KMS-11 (cell line): ENCODE measurements around the gene FBN1.

Experiments used
- H2AFZ ChIP-seq: fragments of 200-600 bp; sonication (generic); 2 replicates; pipeline ENCODE4 v1.6.1; 2016; ENCODE audit warnings: antibody characterized with exemption, mixed run types, low read depth
- H3K27ac ChIP-seq: fragments of 200-600 bp; sonication (generic); 2 replicates; pipeline ENCODE4 v1.6.1; 2016; ENCODE audit warnings: mild to moderate bottlenecking, mixed run types
- H3K27me3 ChIP-seq: fragments of 200-600 bp; sonication (generic); 2 replicates; pipeline ENCODE4 v1.6.1; 2017; ENCODE audit warnings: mild to moderate bottlenecking, low read depth, mixed run types, moderate library complexity; ENCODE audit not compliant: insufficient read depth
- H3K36me3 ChIP-seq: fragments of 200-600 bp; sonication (generic); 2 replicates; pipeline ENCODE4 v1.6.1; 2017; ENCODE audit warnings: mild to moderate bottlenecking, mixed run types; ENCODE audit not compliant: insufficient read depth
- H3K4me1 ChIP-seq: fragments of 200-600 bp; sonication (generic); 2 replicates; pipeline ENCODE4 v1.6.1; 2016; ENCODE audit warnings: mild to moderate bottlenecking, low read depth, mixed run types; ENCODE audit not compliant: poor library complexity, severe bottlenecking
- H3K4me2 ChIP-seq: fragments of 200-600 bp; sonication (generic); 2 replicates; pipeline ENCODE4 v1.7.0; 2016; ENCODE audit warnings: mild to moderate bottlenecking, mixed run types
- H3K4me3 ChIP-seq: fragments of 200-600 bp; sonication (generic); IDR thresholded peaks from 2 replicates; pipeline ENCODE4 v1.6.1; 2017; ENCODE audit warnings: low read depth, low read length, mixed read lengths; ENCODE audit not compliant: insufficient read depth
- H3K79me2 ChIP-seq: fragments of 200-600 bp; sonication (generic); 2 replicates; pipeline ENCODE4 v1.6.1; 2016; ENCODE audit warnings: low read depth, mixed run types; ENCODE audit not compliant: insufficient read depth
- H3K9ac ChIP-seq: fragments of 200-600 bp; sonication (generic); 2 replicates; pipeline ENCODE4 v1.6.1; 2016; ENCODE audit warnings: mild to moderate bottlenecking, mixed run types
- H4K20me1 ChIP-seq: fragments of 200-600 bp; sonication (generic); 2 replicates; pipeline ENCODE4 v1.6.1; 2016; ENCODE audit warnings: mild to moderate bottlenecking, mixed run types; ENCODE audit not compliant: insufficient read depth
- TF ChIP-seq, protein P1 (sequence below): fragments of 200-600 bp; sonication (generic); conservative IDR thresholded peaks from 2 replicates; pipeline ENCODE4 v1.6.1; 2017; ENCODE audit warnings: low read depth, mild to moderate bottlenecking, antibody characterized with exemption, low read length, moderate library complexity, mixed read lengths

The FBN1 gene

DNA sequence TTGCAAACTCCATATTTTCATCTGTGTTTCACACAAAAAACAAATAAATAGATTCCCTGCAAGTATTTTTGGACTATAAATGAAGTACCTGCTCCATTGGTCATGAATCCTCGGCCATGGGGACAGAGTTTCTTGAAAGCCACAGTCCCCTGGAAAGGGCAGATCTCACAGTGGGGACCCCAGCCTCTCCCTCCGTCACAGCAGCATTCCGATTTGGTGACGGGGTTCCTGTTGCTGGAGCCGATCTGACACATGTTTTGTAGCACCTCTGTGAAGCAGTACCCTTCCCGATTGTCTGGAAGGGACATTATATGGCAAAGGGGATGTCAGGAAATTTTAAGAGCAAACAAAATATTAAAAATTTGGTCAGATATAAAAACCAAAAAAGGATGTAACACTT, 218.0 kb downstream of the FBN1 start:
- Histone ChIP-seq H3K4me2 (no peak overlapping the region), H4K20me1 (no peaks in the 10 kb centered on the region), H3K9ac (no peak overlapping the region), H3K36me3 (no peaks in the 10 kb centered on the region), H3K79me2 (no peaks in the 10 kb centered on the region), H3K4me1 (no peaks in the 10 kb centered on the region), H3K27me3 (no peaks in the 10 kb centered on the region), H3K4me3 (no peak overlapping the region), H3K27ac (no peak overlapping the region), H2AFZ (no peak overlapping the region)
- TF ChIP-seq, protein P1, sequence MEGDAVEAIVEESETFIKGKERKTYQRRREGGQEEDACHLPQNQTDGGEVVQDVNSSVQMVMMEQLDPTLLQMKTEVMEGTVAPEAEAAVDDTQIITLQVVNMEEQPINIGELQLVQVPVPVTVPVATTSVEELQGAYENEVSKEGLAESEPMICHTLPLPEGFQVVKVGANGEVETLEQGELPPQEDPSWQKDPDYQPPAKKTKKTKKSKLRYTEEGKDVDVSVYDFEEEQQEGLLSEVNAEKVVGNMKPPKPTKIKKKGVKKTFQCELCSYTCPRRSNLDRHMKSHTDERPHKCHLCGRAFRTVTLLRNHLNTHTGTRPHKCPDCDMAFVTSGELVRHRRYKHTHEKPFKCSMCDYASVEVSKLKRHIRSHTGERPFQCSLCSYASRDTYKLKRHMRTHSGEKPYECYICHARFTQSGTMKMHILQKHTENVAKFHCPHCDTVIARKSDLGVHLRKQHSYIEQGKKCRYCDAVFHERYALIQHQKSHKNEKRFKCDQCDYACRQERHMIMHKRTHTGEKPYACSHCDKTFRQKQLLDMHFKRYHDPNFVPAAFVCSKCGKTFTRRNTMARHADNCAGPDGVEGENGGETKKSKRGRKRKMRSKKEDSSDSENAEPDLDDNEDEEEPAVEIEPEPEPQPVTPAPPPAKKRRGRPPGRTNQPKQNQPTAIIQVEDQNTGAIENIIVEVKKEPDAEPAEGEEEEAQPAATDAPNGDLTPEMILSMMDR = no peak

DNA sequence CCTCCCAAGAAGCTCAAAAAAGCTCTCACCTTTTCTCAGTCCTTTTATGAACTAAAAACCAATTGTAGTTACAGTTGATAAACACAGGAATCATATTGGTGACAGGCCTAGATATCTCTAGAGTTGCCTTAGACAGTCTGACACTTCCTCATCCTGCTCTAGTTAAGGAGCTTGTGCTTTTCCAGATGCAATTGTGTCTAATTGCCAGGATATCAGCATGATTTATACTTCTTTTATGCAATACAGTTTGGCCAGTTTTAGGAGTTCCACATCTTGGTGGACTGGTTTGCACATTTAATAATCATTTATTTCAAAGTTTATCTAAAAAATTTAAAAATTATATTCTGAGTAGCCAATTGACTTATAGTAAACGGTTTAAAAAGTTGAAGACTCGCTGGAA, 218.6 kb downstream of the FBN1 start:
- TF ChIP-seq, protein P1 = no peak
- H3K27ac ChIP-seq = no peak overlapping the region
- no peak overlapping the region for H3K4me2 ChIP-seq
- no peaks in the 10 kb centered on the region for H4K20me1 ChIP-seq
- no peaks in the 10 kb centered on the region for H3K79me2 ChIP-seq
- no peak overlapping the region for H3K4me3 ChIP-seq
- no peaks in the 10 kb centered on the region for H3K27me3 ChIP-seq
- no peak overlapping the region for H2AFZ ChIP-seq
- H3K9ac ChIP-seq = no peak overlapping the region
- H3K4me1 ChIP-seq = no peaks in the 10 kb centered on the region
- H3K36me3 ChIP-seq = no peaks in the 10 kb centered on the region

DNA sequence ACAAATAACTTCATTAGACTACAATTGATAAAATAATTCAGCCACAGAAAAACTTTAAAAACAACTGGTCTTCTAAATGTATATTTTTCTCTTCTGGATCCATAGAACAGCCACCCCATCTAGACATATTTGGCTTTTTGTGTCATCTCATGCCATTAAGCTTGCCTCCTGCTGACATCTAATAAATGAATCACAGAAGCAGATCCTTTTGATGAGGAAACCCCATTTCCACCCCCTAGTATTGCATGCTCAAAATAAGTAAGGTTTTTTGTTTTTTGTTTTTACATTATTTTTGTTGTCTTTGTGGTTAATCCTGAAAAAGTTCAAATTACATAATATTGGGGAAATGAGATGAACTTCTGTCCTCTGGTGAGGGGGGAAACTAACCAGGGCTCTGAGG, 219.5 kb downstream of the FBN1 start:
- H4K20me1 ChIP-seq = no peaks in the 10 kb centered on the region
- H3K9ac ChIP-seq = no peak overlapping the region
- TF ChIP-seq, protein P1 = no peak
- H3K4me3 ChIP-seq = no peak overlapping the region
- no peak overlapping the region for H2AFZ ChIP-seq
- H3K4me1 ChIP-seq = no peaks in the 10 kb centered on the region
- H3K36me3 ChIP-seq = no peaks in the 10 kb centered on the region
- no peaks in the 10 kb centered on the region for H3K79me2 ChIP-seq
- H3K27me3 ChIP-seq = no peaks in the 10 kb centered on the region
- H3K4me2 ChIP-seq = no peak overlapping the region
- no peak overlapping the region for H3K27ac ChIP-seq

DNA sequence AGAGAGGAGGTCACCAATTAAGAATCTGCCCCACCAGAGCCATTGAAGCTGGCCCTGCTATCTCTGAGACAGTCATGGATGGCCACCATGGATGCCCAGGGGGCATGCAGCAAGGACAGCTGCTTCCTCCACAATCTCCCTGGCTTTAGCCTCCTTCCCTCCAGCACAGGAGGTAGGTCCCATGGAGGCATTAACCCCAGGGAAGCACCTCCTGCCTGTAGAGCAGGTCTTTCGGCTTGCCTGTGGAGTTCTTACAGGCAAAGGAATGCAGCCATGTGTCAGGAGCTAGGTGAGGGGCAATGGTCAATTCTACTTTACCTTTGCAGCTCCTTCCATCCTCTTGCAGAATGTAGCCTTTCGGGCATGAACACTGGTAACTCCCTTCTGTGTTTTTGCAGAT, 220.5 kb downstream of the FBN1 start:
- Histone ChIP-seq H3K9ac (no peak overlapping the region), H2AFZ (no peak overlapping the region), H3K4me1 (no peaks in the 10 kb centered on the region), H4K20me1 (no peaks in the 10 kb centered on the region), H3K4me2 (no peak overlapping the region), H3K27ac (no peak overlapping the region), H3K4me3 (no peak overlapping the region), H3K36me3 (no peaks in the 10 kb centered on the region), H3K27me3 (no peaks in the 10 kb centered on the region), H3K79me2 (no peaks in the 10 kb centered on the region)
- TF ChIP-seq, protein P1 = no peak
